K562 (cell line): ENCODE measurements around the gene ANO7. TPM values are rescaled to one million over a fixed set of nuclear protein-coding genes. Genes with fewer than 3 reads are reported as not detected.

Experiments
- ATAC-seq: fragments of 200-7000 bp; cut with Tn5 transposase; 3 replicates; pipeline ENCODE4 v1.9.1; 2020; ENCODE audit warnings: moderate library complexity
- BruUV-seq: library from RNA; stranded (reverse); fragments of 400-500 nt; replicated peaks from 2 replicates; lab custom pipeline; 2021; lab: Mats Ljungman, UMichigan
- CTCF ChIA-PET: fragments of 300-600 bp; formaldehyde crosslinking; extraction: SDS; loops from one replicate; lab custom pipeline; 2021; ENCODE audit warnings: low intra/inter-chr PET ratio; lab: Yijun Ruan, JAX
- POLR2A ChIA-PET: fragments of 300-600, 350-650 bp; sonication (Branson Sonifier 250); formaldehyde crosslinking; extraction: SDS; loops from one replicate; lab custom pipeline; 2021; ENCODE audit warnings: antibody characterized with exemption, inconsistent platforms; lab: Yijun Ruan, JAX
- DNase-seq, 4 experiments: peaks; one replicate each; pipeline versions ENCODE4 v3.0.0 to v3.0.0-alpha.2; 2011 to 2018; ENCODE audit warnings: low spot score in 3 of 4, mixed read lengths in 3 of 4; ENCODE audit errors: extremely low read depth in 1 of 4
- FAIRE-seq: peaks from 2 replicates; lab custom pipeline; 2011; peaks lifted over from hg19 to GRCh38; lab: Jason Lieb, UNC
- H2AFZ ChIP-seq: 2 replicates; pipeline ENCODE4 v1.6.0; 2011; ENCODE audit warnings: low read depth, low read length, control low read depth, inconsistent platforms
- H3K27ac ChIP-seq: fragments of 200-600 bp; 3 replicates; pipeline ENCODE4 v1.8.0; 2011; ENCODE audit warnings: low read depth, mild to moderate bottlenecking, control low read depth, inconsistent platforms, low read length, moderate library complexity, mixed read lengths; ENCODE audit errors: extremely low read depth
- H3K27me3 ChIP-seq, 2 experiments: fragments of 300-600 bp in 1 of 2; 2 replicates in 1 of 2; 3 replicates in 1 of 2; pipeline versions ENCODE4 v1.6.0 to v1.8.0; 2011; ENCODE audit warnings: inconsistent platforms in 2 of 2, low read length in 2 of 2, mild to moderate bottlenecking in 1 of 2, mixed read lengths in 1 of 2, moderate library complexity in 1 of 2; ENCODE audit not compliant: control insufficient read depth in 2 of 2, insufficient read depth in 2 of 2
- H3K36me3 ChIP-seq: fragments of 300-600 bp; 3 replicates; pipeline ENCODE4 v1.8.0; 2011; ENCODE audit warnings: mild to moderate bottlenecking, low read length, inconsistent platforms; ENCODE audit not compliant: control insufficient read depth, insufficient read depth
- H3K4me1 ChIP-seq, 2 experiments: fragments of 200-600 bp in 1 of 2; replicated peaks in 1 of 2; 2 replicates in 1 of 2; 3 replicates in 1 of 2; pipeline versions ENCODE4 v1.5.1 to v1.8.0; 2011; ENCODE audit warnings: inconsistent platforms in 2 of 2, low read length in 2 of 2, mild to moderate bottlenecking in 1 of 2, mixed read lengths in 1 of 2, moderate library complexity in 1 of 2; ENCODE audit not compliant: control insufficient read depth in 2 of 2, insufficient read depth in 2 of 2
- H3K4me2 ChIP-seq: 2 replicates; pipeline ENCODE4 v1.6.1; 2011; ENCODE audit warnings: low read length, control low read depth, inconsistent platforms, mixed read lengths; ENCODE audit not compliant: insufficient read depth
- H3K4me3 ChIP-seq: fragments of 200-600 bp; sonication (generic), shearing (Covaris generic); 2 replicates; pipeline ENCODE4 v1.5.1; 2016; ENCODE audit warnings: control low read depth, inconsistent platforms
- H3K79me2 ChIP-seq: fragments of 200-600 bp; 3 replicates; pipeline ENCODE4 v1.8.0; 2011; ENCODE audit warnings: low read length, inconsistent platforms; ENCODE audit not compliant: control insufficient read depth, insufficient read depth
- H3K9ac ChIP-seq, 2 experiments: 2 replicates each; pipeline versions ENCODE4 v1.6.0 to v1.6.1; 2011; ENCODE audit warnings: low read depth in 2 of 2, low read length in 2 of 2, control low read depth in 1 of 2, inconsistent platforms in 1 of 2, mild to moderate bottlenecking in 1 of 2, mixed read lengths in 1 of 2; ENCODE audit not compliant: insufficient read depth in 1 of 2
- H3K9me1 ChIP-seq: one replicate; pipeline ENCODE4 v1.6.0; 2011; ENCODE audit warnings: inconsistent platforms, mild to moderate bottlenecking, low read length, moderate library complexity; ENCODE audit not compliant: control insufficient read depth, insufficient read depth
- H3K9me3 ChIP-seq: replicated peaks from 2 replicates; pipeline ENCODE4 v1.5.1; 2011; ENCODE audit warnings: low read depth, low read length, inconsistent platforms; ENCODE audit not compliant: control insufficient read depth, insufficient read depth
- H4K20me1 ChIP-seq: replicated peaks from 2 replicates; pipeline ENCODE4 v1.6.1; 2011; ENCODE audit warnings: low read length, inconsistent platforms, mixed read lengths; ENCODE audit not compliant: control insufficient read depth, insufficient read depth
- CBX5 ChIP-seq: IDR thresholded peaks from 2 replicates; pipeline ENCODE4 v1.6.1; 2014; ENCODE audit warnings: low read depth, borderline replicate concordance
- FOSL1 ChIP-seq: fragments of 200-800 bp; sonication (Bioruptor generic); conservative IDR thresholded peaks from 2 replicates; pipeline ENCODE4 v1.6.1; 2016; ENCODE audit warnings: missing genetic modification characterization, missing compliant biosample characterization
- HLTF ChIP-seq: fragments of 450-650 bp; IDR thresholded peaks from 2 replicates; pipeline ENCODE4 v1.6.1; 2016
- MLLT1 ChIP-seq, 2 experiments: fragments of 450-650 bp; IDR thresholded peaks; 2 replicates each; pipeline ENCODE4 v1.6.1; 2016
- PRPF4 ChIP-seq: fragments of 200-400 bp; formaldehyde crosslinking; IDR thresholded peaks from one replicate; pipeline ENCODE4 v1.6.1; 2017; ENCODE audit warnings: low read length, low read depth, mild to moderate bottlenecking; ENCODE audit not compliant: insufficient read depth, poor library complexity, severe bottlenecking
- RBM39 ChIP-seq: fragments of 200-400 bp; formaldehyde crosslinking; optimal IDR thresholded peaks from 2 replicates; pipeline ENCODE3; 2018; ENCODE audit warnings: low read depth, low read length
- TAL1 ChIP-seq: fragments of 450-650 bp; IDR thresholded peaks from 2 replicates; pipeline ENCODE4 v1.6.1; 2016; ENCODE audit warnings: mild to moderate bottlenecking
- THRB ChIP-seq: fragments of 450-650 bp; formaldehyde crosslinking; conservative IDR thresholded peaks from 2 replicates; pipeline ENCODE4 v1.4.0; 2022; ENCODE audit warnings: mild to moderate bottlenecking, missing genetic modification characterization
- ZNF316 ChIP-seq: fragments of 450-650 bp; IDR thresholded peaks from 2 replicates; pipeline ENCODE4 v1.6.1; 2016
- WGBS: fragments of 100-300 bp; shearing (Covaris generic); methylation state at CpG from one replicate; pipeline ENCODE4 v1.1.6; 2016; ENCODE audit warnings: low coverage, mixed read lengths; ENCODE audit not compliant: insufficient coverage; ENCODE audit errors: missing lambda C conversion rate; 5-methylcytosine and 5-hydroxymethylcytosine counted together
- in situ Hi-C: fragments of 300-500 bp; cut with MboI; formaldehyde crosslinking; loops from 4 replicates; pipeline ENCODE4 v1.15.0; 2018; ENCODE audit warnings: inconsistent platforms, mixed read lengths
- intact Hi-C: fragments of 100-400 bp; cut with micrococcal nuclease; formaldehyde crosslinking; loops from 2 replicates; pipeline ENCODE4 v1.14.2; 2022
- polyA plus RNA-seq, 8 experiments: library from polyadenylated mRNA; depleted of rRNA in 4 of 8; stranded (reverse) in 5 of 8; unstranded in 3 of 8; fragments of >200 nt; fragmentation: Nextera tagmentation in 2 of 8; fragmentation: Illumina TruSeq in 1 of 8; extraction: Ambion mirVana in 2 of 8; extraction: Trizol in 1 of 8; gene quantifications; 2 replicates each; pipeline versions ENCODE4 v1.2.1 to v1.2.3, GENCODE V29; 2011 to 2014; ENCODE audit warnings: inconsistent platforms in 1 of 8, missing spikeins in 1 of 8
- total RNA-seq, 7 experiments: library from RNA; depleted of rRNA in 6 of 7; stranded (reverse); fragments of >200 nt in 6 of 7; fragmentation: Illumina TruSeq in 2 of 7; extraction: Trizol in 2 of 7; gene quantifications; 2 replicates each; pipeline versions ENCODE4 v1.2.1 to v1.2.3, GENCODE V29; 2011 to 2021; ENCODE audit warnings: low replicate concordance in 1 of 7

Gene ANO7
- total and polyA plus RNA-seq, 9 of the 15 experiments (the other 6 are each of a cell fraction or from before 2014, with no cell fraction given), result 0.28 to 5.1 (median 1.1) TPM

- no peak overlapping the region for H3K4me3 ChIP-seq
- CTCF ChIA-PET, result no interaction called here
- BruUV-seq, result no TSS peak
- H3K79me2 ChIP-seq, result no peaks in the 10 kb centered on the region
- H3K4me1 ChIP-seq, result peaks cover 0 to 39% of the 10 kb centered on the region in 2 experiments; a peak in 3 of 5 replicates
- H3K9me3 ChIP-seq, result no peaks in the 10 kb centered on the region
- no peak overlapping the region for H3K9ac ChIP-seq
- FAIRE-seq, result no peak
- ATAC-seq, result no peak
- H2AFZ ChIP-seq, result no peak overlapping the region
- TF ChIP-seq FOSL1 (tag) (no peak), HLTF (no peak), THRB (CRISPR knock-in tag) (no peak), ZNF316 (no peak), MLLT1 (IDR thresholded peaks at IDR 0.05) (no peak), CBX5 (no peak), PRPF4 (no peak), RBM39 (no peak), TAL1 (no peak)
- TF ChIP-seq, all 486 proteins: peak for 0
- Histone ChIP-seq H3K27me3 (peaks cover 0 to 15% of the 10 kb centered on the region in 2 experiments; a peak in 2 of 5 replicates), H3K4me2 (no peak overlapping the region), H3K27ac (no peak overlapping the region), H3K36me3 (no peaks in the 10 kb centered on the region), H4K20me1 (no peaks in the 10 kb centered on the region), H3K9me1 (no peaks in the 10 kb centered on the region)
- no peak for DNase-seq
- in situ Hi-C loops, result no loop called here
- POLR2A ChIA-PET, result no interaction called here
- 36% methylated on average over 10 of the region's 15 CpGs for WGBS
- intact Hi-C loops, result no loop called here
Measured at GRCh38 chr2:241202268-241202585, 13.8 kb downstream of the ANO7 start.
